Measurements from ENCODE around the gene SCGB1A1. TPM values are rescaled to one million over a fixed set of nuclear protein-coding genes. Genes with fewer than 3 reads are reported as not detected.
A peak's percentile ranks its signal among the peaks of the same experiment; 100 is the strongest.
"Not testable (repeated sequence)": the region's sequence is repeated elsewhere in the genome, so short reads cannot be mapped to it uniquely, and the experiment has no call there.

The SCGB1A1 gene
- total RNA-seq, 1 experiment from 2014 or later = not detected

DNA sequence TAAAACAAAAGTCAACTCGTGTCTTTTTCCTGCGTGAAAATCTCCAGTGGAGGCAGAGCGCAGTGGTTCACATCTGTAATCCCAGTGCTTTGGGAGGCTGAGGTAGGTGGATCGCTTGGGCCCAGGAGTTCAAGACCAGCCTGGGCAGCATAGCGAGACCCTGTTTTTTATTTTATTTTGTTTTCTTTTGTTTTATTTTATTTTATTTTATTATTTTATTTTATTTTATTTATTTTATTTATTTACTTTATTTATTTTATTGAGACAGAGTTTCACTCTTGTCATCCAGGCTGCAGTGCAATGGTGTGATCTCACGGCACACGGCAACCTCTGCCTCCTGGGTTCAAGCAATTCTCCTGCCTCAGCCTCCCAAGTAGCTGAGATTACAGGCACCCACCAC is 31.1 kb downstream of the SCGB1A1 start:
- DNase-seq (ENCODE audit: low spot score) = not testable (repeated sequence)

DNA sequence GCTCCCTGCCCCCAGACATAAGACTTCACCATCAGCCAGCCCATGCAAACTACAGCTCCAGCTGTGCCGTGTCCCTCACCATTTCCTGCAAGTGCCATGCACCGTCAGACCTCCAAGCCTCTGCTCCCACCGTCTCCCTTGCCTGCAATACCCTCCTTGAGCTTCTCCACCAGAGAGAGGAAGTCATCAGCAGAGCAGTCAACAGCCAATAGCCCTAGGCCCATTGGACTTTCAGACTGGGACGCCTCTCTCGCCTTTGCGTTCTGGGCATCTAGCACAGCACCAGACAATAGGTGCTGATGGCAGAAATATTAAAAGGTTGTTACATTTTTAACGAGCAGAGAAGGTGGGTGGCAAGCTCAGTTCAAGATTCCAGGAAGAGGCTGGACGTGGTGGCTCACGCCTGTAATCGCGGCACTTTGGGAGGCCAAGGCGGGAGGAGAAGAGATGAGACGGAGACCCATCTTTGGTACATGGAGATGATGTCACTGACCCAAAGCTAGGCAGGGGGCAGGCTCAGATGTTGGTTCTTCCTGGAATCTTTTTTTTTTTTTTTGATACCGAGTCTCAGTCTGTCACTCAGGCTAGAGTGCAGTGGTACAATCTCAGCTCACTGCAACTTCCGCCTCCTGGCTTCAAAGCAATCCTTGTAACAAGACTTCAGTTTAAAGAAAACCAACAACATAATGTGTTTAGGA is 31.9 kb downstream of the SCGB1A1 start:
- DNase-seq (ENCODE audit: low spot score) = no peak

DNA sequence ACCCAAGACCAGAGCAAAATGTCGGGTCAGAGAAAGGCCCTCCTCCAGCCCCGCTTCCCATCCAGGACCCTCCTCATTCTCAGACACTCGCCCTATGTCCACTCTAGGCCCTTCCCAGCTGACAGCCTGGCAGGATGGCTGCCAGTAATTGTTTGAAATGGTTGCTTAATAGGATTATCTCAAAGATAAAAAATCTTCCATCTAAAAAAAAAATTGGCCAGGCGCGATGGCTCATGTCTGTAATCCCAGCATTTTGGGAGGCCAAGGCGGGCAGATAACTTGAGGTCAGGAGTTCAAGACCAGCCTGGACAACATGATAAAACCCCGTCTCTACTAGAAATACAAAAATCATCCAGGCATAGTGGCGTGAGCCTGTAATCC is 32.4 kb downstream of the SCGB1A1 start:
- no peak for DNase-seq (ENCODE audit: low spot score)

DNA sequence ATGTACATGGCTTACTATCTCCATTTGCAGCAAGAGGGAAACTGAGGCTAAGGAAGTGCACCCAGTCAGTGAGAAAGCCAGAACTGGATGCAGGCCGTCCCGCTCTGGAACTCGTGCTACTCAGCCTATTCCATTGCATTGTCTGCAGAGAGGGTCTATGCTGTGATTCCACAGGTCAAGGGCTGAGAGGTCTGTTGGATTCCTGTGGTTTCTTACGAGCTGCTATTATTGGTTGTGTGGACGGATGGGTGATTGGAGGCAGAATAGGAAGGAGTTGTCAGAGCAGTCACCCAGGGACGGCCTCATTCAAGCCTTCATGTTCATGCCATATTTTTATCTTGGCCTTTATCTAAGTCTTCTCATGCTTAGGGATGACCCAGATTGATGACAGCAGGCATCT is 33.4 kb downstream of the SCGB1A1 start:
- no peak for DNase-seq (ENCODE audit: low spot score)

DNA sequence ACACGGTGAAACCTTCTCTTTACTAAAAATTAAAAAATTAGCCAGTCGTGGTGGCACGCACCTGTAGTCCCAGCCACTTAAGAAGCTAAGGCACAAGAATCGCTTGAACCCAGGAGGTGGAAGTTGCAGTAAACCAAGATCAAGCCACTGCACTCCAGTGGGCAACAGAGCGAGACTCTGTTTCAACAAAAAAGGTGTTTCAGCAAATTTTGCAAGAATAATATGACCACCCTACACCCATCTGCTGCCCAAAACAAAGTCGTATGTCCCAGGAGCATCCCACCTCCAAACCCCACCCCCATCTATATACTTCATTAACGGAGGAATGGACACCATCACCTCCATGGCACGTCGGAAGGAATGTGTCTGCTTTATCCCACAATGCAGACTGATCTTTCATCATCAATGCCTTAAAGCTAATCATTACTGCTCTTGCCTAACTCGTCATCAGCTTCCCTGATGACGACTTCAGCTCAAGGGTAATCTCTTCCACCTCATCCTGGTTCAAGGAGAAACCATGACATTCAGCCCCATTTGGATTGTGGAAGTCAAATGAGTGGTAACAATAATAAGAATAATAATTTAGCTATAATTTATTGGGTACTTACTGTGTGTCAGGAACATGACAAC is 34.1 kb downstream of the SCGB1A1 start:
- no peak for DNase-seq (ENCODE audit: low spot score)

DNA sequence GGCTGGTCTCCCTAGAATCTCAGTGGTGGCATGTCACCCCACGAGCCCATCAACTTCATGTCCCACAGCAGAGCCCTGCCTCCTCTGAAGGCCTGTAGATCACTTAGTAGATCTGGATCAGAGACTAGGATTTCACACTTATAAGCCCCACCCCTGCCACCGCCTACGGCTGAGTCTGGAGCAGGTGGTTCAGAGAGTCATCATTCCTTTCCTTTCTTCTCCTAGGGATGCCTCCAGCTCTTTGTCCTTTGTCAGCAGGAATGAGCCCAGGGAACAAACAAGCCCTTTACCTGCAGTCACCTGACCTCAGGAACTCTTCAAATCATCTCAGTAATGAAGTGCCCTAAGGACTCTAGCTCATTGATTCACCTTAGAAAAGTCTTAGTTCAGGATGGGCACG is 37.8 kb downstream of the SCGB1A1 start:
- no peak for DNase-seq (ENCODE audit: low spot score)

DNA sequence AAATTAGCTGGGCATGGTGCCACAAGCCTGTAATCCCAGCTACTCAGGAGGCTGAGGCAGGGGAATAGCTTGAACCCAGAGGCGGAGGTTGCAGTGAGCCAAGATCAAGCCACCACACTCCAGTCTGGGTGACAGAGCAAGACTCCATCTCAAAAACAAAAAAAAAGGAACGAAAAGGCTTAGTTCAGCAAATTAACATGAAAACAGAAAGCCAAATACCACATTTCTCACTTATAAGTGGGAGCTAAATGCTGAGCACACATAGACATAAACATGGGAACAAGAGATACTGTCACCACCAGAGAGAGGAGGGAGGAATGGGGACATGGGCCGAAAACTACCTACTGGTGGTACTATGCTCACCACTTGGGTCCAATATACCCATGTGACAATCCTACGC is 38.6 kb downstream of the SCGB1A1 start:
- no peak for DNase-seq (ENCODE audit: low spot score)

DNA sequence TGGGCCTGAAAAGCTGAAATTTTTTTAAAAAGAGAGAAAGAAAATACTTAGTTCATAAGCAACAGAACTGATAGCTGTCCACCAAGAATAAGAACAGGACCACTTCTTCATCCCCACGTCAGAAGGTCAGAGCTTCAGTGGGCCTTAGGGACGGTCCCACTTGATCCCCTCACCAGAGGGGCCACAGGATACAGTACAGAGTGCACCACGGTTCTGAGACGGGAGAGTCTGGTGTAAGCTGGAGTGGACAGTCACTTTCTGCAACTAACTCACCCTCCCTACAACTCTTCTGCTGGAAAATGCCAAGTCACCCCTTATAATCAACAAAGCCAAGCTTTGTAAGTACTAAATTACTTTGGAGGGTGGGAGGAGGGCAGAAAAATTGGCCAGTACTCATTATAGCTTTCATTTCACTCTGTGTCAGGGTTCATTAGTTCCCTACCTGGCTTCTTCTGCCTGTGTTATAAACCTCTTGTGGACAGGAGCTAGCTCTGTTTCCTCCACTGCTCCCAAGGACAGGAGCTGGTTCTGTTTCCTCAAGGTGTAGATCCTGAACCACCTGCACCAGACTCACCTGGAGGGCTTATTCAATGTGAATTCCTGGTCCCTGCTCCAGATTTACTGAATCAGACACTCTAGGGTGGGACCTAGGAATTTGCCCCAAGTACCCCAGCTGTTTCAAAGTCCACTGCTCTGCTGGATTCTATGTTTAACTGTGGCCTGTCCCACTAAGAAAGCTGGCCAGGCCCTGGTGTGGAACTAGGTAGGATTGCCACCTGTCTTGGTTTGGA is 39.6 kb downstream of the SCGB1A1 start:
- peak; percentile 56 for DNase-seq (ENCODE audit: low spot score)

DNA sequence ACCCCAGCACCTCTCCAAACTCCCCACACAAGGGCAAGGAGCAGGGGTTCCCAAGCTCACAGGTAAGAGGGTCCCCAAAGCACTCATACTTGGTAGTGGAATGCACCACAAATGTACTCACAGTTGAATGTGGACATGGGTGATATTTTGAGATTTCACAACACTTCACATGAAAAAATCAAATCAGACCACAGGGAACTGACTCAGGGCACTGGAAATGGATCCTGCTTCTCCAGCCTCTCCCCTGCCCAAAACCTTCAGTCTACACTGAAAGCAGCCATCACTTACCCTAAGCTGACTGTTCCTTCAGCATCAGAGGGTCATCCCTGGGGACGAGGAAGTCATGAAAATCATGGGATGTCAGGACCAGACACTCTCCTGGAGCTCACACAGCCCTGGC is 40.2 kb downstream of the SCGB1A1 start:
- no peak for DNase-seq (ENCODE audit: low spot score)

DNA sequence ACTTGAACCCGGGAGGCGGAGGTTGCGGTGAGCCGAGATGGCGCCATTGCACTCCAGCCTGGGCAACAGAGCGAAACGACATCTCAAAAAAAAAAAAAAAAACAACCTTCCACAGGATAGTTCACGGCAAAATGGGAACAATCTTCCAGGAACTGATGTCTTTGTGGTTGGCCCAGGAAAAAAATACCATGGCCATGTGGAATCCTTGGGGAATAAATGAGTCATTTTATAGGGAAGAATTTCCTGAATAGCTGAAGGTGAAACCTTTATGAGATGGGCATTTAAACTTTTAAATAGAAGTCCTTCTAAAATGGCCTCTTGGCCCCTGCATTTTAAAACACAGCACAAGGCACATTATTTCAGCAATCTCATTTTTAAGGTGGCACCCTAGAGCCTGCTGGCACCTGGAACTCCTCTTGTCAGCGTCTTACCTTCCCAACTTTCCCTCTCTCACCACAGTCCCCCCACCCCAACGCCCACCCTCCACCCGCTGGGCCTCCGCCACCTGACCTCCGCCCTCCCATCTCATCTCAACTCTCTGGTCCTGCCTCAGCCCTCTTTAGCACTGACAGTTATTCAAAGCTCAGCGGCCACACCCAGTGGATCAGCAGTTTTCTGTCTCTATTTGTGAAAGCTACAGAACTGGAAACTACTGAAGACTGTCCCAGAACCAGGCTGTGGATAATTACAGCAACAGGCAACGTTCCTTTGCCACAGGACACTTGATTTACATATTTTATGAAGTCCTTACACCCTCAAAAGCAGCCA is 43.1 kb downstream of the SCGB1A1 start:
- DNase-seq (ENCODE audit: low spot score) = peak; percentile 93

DNA sequence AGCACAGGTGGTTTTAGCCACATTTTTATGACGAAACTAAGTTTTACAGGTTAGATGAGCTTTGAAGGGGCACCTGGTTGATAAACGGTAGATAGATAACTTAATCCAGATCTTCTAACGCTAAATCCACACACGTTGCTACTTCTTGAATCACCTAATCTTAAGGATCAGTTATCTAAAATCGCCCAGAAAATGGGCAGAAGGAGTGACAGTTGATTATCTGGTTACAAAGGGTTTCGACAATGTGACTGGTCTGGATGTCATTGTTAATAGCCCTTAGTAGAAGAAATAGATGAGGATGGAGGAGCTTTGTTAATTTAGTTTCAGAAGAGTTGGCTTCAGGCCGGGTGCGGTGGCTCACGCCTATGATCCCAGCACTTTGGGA is 43.7 kb downstream of the SCGB1A1 start:
- no peak for DNase-seq (ENCODE audit: low spot score)

DNA sequence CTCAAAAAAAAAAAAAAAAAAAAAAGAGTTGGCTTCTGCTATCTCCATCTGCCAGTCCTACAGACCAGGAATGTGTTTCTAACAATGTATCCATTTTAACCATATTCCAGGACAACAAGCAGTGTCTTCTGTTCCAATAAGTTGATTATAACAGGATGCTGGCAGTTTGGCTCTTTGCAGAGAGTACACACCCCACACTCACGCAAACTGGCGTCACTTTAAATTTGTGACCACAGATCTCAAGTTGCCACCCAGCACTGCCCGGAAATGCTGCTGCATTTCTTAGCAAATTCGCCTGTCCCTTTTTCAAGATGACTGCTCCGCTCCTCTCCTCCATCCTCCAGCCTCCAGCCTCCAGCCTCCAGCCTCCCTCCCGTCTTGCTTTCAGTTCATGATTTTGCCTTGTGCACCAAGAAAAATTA is 44.3 kb downstream of the SCGB1A1 start:
- peak; percentile 45 for DNase-seq (ENCODE audit: low spot score)

DNA sequence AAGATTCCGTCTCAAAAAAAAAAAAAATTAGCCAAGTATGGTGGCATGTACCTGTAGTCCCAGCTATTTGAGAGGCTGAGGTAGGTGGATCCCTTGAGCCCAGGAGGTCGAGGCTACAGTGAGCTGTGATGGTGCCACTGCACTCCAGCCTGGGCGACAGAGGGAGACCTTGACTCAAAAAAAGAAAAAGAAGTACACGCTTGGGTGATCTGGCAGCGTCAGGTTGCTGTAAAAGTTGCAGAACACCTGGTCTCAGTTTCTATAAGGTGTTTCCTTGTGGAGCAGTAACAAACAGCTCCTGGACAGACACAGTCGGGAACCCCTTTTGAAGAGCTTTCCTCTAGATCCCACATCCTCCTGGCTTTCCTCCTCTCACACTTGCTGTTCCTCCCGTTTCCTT is 45.8 kb downstream of the SCGB1A1 start:
- DNase-seq (ENCODE audit: low spot score) = no peak

DNA sequence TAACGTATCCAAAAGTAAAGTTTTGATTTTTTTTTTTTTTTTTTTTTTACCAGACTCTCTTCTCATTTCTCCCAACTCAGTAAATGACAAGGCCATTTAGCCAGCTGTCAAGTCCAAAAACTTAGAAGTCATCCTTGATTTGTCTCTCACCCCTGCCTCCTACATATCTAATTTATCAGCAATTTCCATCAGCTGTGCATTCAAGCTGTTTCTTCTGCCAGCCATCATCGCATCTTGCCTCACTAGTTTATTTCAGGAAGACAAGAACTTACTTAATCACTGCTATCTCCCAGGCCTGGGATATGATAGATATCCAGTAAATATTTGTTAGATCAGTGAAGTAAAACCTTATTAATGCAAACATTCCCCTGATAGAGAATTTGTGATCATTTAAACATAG is 47.6 kb downstream of the SCGB1A1 start:
- DNase-seq (ENCODE audit: low spot score) = no peak

DNA sequence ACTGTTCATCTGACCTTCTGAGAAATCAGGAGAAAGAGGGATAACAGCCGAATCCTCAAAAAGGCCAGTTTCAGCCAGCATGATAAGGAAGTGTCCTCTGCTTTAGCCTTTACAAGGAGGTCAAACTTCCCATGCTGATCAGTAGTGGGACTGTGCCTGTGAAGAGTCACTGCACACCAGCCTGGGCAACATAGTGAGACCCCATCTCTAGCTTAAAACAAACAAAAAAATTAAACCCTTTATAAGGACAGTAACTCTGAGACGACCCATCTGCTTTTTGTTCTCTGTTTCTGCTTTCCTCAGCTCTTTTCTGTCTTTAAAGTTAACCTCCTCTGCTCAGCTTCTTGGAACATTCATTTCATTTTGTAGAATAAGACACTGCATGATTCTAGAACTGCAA is 49.7 kb downstream of the SCGB1A1 start:
- no peak for DNase-seq (ENCODE audit: low spot score)

DNA sequence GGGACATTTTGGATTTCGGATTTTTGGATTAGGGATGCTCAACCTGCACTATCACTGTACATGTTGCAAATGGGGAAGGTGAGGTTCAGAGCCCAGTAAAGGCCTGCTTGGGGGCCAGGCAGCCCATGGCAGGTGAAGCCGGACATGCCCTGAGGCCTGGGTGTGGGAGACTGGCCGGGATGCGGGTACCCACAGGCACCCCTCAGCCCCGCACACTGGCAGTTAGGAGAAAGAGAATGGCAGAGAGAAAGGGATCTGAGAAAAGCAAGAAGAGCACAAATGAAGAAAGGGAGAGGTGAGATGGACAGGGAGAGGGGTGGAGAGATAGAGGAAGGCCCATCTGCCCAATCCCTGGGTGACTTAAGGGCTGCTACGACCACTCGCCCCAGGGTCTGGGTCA is 52.8 kb downstream of the SCGB1A1 start:
- DNase-seq (ENCODE audit: low spot score) = no peak

DNA sequence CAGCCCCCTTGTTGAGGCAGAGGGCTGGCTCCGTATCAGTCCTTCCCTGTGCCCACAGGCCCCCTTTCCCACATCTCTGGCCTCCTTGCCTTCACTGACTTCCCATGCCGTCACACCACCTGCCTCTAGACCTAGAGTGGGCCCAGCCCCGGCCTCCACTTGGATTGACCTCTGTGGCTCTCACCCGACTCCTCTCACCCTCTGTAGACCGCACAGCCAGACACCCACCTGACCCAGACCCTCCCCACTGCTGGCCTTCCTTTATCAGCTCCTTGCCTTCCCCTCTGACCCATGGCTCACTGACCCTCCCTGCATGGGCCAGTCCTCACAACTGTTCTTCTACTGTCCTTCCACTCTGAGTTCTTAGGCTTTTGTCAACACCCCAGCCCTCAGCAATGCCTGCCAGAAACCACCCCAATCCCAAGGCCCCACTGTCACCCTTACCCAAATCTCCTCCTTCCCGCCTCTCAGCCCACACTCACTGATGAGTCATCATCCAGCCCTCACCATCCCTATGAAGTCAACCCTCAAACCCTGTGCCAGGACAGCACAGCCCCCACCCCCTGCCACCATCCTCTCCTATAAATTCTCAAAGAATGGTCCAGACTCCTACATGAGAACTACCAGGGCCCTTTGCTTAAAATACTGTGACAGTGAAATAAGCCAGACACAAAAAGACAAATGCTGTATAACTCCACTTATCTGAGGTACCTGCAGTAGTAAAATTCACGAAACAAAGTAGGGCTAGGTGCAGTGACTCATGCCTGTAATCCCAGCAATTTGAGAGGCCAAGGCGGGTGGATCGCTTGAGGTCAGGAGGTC is 53.4 kb downstream of the SCGB1A1 start:
- peak; percentile 83 for DNase-seq (ENCODE audit: low spot score)

Data from A172 (cell line).